K562 (cell line): ENCODE measurements around the gene RPL3. TPM values are rescaled to one million over a fixed set of nuclear protein-coding genes. Genes with fewer than 3 reads are reported as not detected.

Experiments used
- ARID1B ChIP-seq: fragments of 450-650 bp; IDR thresholded peaks from 2 replicates; pipeline ENCODE4 v1.6.1; 2016; ENCODE audit warnings: antibody characterized with exemption, mild to moderate bottlenecking, inconsistent platforms
- CHD7 ChIP-seq: fragments of 200-600 bp; sonication (generic); IDR thresholded peaks from one replicate; pipeline ENCODE4 v1.6.1; 2012; ENCODE audit warnings: mild to moderate bottlenecking, low read depth, low read length, inconsistent platforms
- ELF4 ChIP-seq: fragments of 450-650 bp; formaldehyde crosslinking; IDR thresholded peaks from 2 replicates; pipeline ENCODE4 v1.4.0; 2022; ENCODE audit warnings: missing genetic modification characterization
- SNIP1 ChIP-seq: fragments of 450-650 bp; IDR thresholded peaks from 2 replicates; pipeline ENCODE4 v1.7.1; 2017; ENCODE audit warnings: low read depth, mild to moderate bottlenecking
- ZNF232 ChIP-seq: sonication (generic); formaldehyde crosslinking; IDR thresholded peaks from 2 replicates; pipeline ENCODE4 v1.8.0; 2022; ENCODE audit warnings: mild to moderate bottlenecking, missing genetic modification reagents
- ZNF324 ChIP-seq: fragments of 250-450 bp; sonication (Bioruptor Pico); IDR thresholded peaks from 2 replicates; pipeline ENCODE4 v1.4.0; 2020; ENCODE audit warnings: mild to moderate bottlenecking
- ZNF644 ChIP-seq: fragments of 200-800 bp; sonication (Bioruptor generic); IDR thresholded peaks from 2 replicates; pipeline ENCODE4 v1.6.1; 2016; ENCODE audit warnings: low read depth, missing genetic modification characterization, missing compliant biosample characterization
- polyA plus RNA-seq, 8 experiments: library from polyadenylated mRNA; depleted of rRNA in 4 of 8; stranded (reverse) in 5 of 8; unstranded in 3 of 8; fragments of >200 nt; fragmentation: Nextera tagmentation in 2 of 8; fragmentation: Illumina TruSeq in 1 of 8; extraction: Ambion mirVana in 2 of 8; extraction: Trizol in 1 of 8; gene quantifications; 2 replicates each; pipeline versions ENCODE4 v1.2.1 to v1.2.3, GENCODE V29; 2011 to 2014; ENCODE audit warnings: inconsistent platforms in 1 of 8, missing spikeins in 1 of 8
- total RNA-seq, 7 experiments: library from RNA; depleted of rRNA in 6 of 7; stranded (reverse); fragments of >200 nt in 6 of 7; fragmentation: Illumina TruSeq in 2 of 7; extraction: Trizol in 2 of 7; gene quantifications; 2 replicates each; pipeline versions ENCODE4 v1.2.1 to v1.2.3, GENCODE V29; 2011 to 2021; ENCODE audit warnings: low replicate concordance in 1 of 7
- TF ChIP-seq, protein P1 (sequence below), 2 experiments: fragments of 450-650 bp; formaldehyde crosslinking in 1 of 2; IDR thresholded peaks; 2 replicates each; pipeline versions ENCODE4 v1.4.0 to v1.6.1; 2014 to 2020; ENCODE audit warnings: mild to moderate bottlenecking in 2 of 2, borderline replicate concordance in 1 of 2, low read depth in 1 of 2

RPL3 gene
- total and polyA plus RNA-seq, 9 of the 15 experiments (the other 6 are each of a cell fraction or from before 2014, with no cell fraction given): 1,624 to 4,066 (median 2,565) TPM

DNA sequence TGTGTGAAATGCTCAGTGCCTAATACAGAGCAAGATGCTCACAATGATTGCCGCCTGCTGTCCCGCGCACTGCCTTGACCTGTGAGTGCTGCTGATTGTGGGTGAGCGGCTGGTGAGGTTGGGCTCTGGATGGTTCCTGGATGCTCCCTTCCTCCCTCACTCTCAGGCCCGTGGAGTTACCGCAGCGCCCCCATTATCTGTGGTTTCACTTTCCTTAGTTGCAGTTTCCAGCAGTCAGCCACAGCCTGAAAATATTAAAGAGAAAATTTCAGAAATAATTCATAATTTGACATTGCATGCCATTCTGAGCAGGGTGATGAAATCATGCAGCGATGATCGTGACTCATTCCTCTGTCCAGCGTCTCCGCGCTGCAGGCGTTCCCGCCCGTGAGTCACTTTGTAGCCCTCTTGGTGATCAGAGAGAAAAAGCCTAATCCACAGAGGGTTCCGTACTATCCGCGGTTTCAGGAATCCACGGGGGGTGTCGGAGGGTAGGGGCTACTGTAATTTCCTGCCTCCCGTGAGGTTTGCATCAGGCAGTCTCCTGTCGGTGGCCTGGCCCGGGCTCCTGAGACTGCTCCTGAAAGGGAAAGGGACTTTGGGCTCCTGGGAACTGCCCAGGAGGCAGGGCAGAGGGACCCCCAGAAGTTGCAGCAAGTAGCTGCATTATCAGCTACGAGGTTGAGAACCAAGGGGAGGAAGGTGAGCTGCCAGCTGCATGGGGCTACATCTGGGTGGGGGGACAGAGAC is 10.6 kb downstream of the RPL3 start (continued):
- TF ChIP-seq CHD7 (no peak), ZNF324 (CRISPR knock-in tag) (no peak), ELF4 (CRISPR knock-in tag) (no peak), ZNF644 (no peak), ARID1B (peak; percentile 61), SNIP1 (no peak), ZNF232 (CRISPR knock-in tag) (no peak)
- TF ChIP-seq, protein P1, sequence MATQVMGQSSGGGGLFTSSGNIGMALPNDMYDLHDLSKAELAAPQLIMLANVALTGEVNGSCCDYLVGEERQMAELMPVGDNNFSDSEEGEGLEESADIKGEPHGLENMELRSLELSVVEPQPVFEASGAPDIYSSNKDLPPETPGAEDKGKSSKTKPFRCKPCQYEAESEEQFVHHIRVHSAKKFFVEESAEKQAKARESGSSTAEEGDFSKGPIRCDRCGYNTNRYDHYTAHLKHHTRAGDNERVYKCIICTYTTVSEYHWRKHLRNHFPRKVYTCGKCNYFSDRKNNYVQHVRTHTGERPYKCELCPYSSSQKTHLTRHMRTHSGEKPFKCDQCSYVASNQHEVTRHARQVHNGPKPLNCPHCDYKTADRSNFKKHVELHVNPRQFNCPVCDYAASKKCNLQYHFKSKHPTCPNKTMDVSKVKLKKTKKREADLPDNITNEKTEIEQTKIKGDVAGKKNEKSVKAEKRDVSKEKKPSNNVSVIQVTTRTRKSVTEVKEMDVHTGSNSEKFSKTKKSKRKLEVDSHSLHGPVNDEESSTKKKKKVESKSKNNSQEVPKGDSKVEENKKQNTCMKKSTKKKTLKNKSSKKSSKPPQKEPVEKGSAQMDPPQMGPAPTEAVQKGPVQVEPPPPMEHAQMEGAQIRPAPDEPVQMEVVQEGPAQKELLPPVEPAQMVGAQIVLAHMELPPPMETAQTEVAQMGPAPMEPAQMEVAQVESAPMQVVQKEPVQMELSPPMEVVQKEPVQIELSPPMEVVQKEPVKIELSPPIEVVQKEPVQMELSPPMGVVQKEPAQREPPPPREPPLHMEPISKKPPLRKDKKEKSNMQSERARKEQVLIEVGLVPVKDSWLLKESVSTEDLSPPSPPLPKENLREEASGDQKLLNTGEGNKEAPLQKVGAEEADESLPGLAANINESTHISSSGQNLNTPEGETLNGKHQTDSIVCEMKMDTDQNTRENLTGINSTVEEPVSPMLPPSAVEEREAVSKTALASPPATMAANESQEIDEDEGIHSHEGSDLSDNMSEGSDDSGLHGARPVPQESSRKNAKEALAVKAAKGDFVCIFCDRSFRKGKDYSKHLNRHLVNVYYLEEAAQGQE (IDR thresholded peaks at IDR 0.05; ENCODE audit: borderline replicate concordance): peak; percentile 55
- TF ChIP-seq, protein P1 (CRISPR knock-in tag; IDR thresholded peaks at IDR 0.05; ENCODE audit: low read depth): no peak
